AG04450 (cell line): ENCODE results near the gene TBC1D7. TPM values are rescaled to one million over a fixed set of nuclear protein-coding genes. Genes with fewer than 3 reads are reported as not detected.

Experiments used
- CTCF ChIA-PET: fragments of 300-600, 350-600 bp; formaldehyde crosslinking; extraction: SDS; loops from one replicate; lab custom pipeline; 2022; ENCODE audit warnings: antibody characterized with exemption, inconsistent platforms; lab: Charles Lee
- POLR2A ChIA-PET: fragments of 350-600 bp; formaldehyde crosslinking; extraction: SDS; loops from one replicate; lab custom pipeline; 2021; ENCODE audit warnings: antibody characterized with exemption, inconsistent platforms; lab: Yijun Ruan, JAX
- DNase-seq: peaks from one replicate; pipeline ENCODE4 v3.0.0-alpha.2; 2011; ENCODE audit warnings: low read depth, low spot score
- H3K27ac ChIP-seq: one replicate; pipeline ENCODE4 v1.5.1; 2012; ENCODE audit warnings: low read depth, low read length, control low read depth
- H3K27me3 ChIP-seq: one replicate; pipeline ENCODE4 v1.6.0; 2012; ENCODE audit warnings: low read length; ENCODE audit not compliant: control insufficient read depth, insufficient read depth
- H3K4me3 ChIP-seq: 2 replicates; pipeline ENCODE4 v1.5.1; 2011; ENCODE audit warnings: mild to moderate bottlenecking, low read depth, low read length, control low read depth
- H3K9me3 ChIP-seq: 2 replicates; pipeline ENCODE4 v1.5.1; 2012; ENCODE audit warnings: low read length; ENCODE audit not compliant: control insufficient read depth, insufficient read depth
- CTCF ChIP-seq: IDR thresholded peaks from 2 replicates; pipeline ENCODE4 v1.5.1; 2011; ENCODE audit warnings: low read depth, low read length, control low read depth, inconsistent platforms
- polyA plus RNA-seq: library from polyadenylated mRNA; depleted of rRNA; stranded (reverse); fragments of >200 nt; gene quantifications from 2 replicates; pipeline ENCODE4 v1.2.3, GENCODE V29; 2011

The TBC1D7 gene
- polyA plus RNA-seq, 1 experiment: 37.6 TPM

DNA sequence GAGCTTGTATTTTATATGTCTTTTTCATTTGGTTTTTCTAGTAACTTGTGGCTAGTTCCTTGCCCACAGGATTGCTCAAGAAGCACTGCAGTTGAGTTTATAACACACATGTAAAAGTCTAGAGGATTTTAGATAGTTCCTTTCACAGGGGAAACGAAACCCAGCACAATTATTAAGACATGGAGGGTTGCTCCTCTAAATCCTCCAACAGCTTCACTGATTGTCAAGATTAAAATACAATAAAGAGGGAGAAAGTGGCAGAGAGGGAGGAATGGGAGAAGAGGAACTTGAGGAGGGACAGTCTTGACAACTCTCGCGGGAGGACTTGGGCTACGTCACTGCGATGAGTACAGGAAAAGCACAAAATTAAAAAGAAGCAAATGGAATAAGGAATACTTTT is 9.7 kb upstream of the TBC1D7 start:
- Histone ChIP-seq H3K9me3 (no peaks in the 10 kb centered on the region), H3K27me3 (peaks cover 6% of the 10 kb centered on the region), H3K27ac (no peak overlapping the region), H3K4me3 (no peak overlapping the region)
- TF ChIP-seq CTCF: no peak
- POLR2A ChIA-PET: interaction anchor here (0.7 to 1.0 kb wide), 2 partner anchors 17 to 27 kb away, joined by 3 to 7 read pairs; no protein-coding TSS in a partner anchor
- CTCF ChIA-PET: interaction anchor here (0.9 to 3.8 kb wide), 12 partner anchors 9 to 457 kb away, joined by 3 to 47 read pairs (median 4); partner anchors contain the start of genes NOL7 and TBC1D7
- DNase-seq: no peak

DNA sequence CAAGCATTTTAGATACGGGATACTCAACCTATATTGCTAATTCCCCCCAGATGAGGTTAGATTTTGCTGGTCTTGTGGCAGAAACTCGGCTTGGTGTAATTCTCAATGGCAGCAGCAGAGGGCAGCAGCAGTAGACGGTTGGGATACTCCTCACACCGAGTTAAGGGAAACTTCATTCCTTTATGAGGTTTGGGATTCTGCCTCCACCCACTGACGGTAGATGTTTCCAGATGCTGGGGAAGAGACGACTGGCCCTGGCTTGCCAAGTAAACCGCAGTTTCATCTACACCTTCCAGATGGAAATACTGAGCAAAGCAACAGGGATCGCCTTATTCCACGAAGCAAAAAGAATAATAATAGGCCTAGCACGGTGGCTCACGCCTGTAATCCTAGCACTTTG is 8.2 kb upstream of the TBC1D7 start:
- Histone ChIP-seq H3K4me3 (no peak overlapping the region), H3K27ac (no peak overlapping the region), H3K9me3 (no peaks in the 10 kb centered on the region), H3K27me3 (peaks cover 3% of the 10 kb centered on the region)
- POLR2A ChIA-PET: no interaction called here
- CTCF ChIA-PET: interaction anchor here (0.8 to 3.8 kb wide), 6 partner anchors 8 to 279 kb away, joined by 3 to 47 read pairs (median 11); partner anchors contain the start of genes NOL7 and TBC1D7
- peak; percentile 91 for TF ChIP-seq CTCF
- DNase-seq: peak; percentile 87

DNA sequence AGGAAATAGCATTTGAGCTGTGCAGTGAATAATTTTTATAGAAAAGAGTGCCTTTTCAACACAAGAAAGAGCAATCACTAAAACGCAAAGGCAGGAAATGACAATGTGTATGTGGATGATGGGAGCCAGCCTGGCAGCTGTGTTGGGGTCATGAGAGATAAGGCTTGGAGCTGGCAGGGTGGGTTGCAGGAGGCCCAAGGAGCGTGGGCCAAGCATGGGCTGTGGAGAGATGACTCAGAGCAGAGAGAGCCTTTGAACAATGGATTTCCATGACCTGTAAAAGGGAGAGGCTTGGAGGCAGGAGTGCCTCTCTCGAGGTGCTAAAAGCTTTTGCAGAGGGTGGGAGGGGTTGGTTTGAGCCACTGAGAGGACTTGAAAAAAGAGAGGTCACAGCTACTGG is 6.6 kb upstream of the TBC1D7 start:
- no peak for DNase-seq
- Histone ChIP-seq H3K4me3 (no peak overlapping the region), H3K27me3 (peaks cover under 1% of the 10 kb centered on the region), H3K9me3 (no peaks in the 10 kb centered on the region), H3K27ac (no peak overlapping the region)
- CTCF ChIA-PET: interaction anchor here (0.5 to 3.4 kb wide), 13 partner anchors 20 to 732 kb away, joined by 3 to 23 read pairs (median 3); partner anchors contain the start of gene SIRT5
- no peak for TF ChIP-seq CTCF
- POLR2A ChIA-PET: no interaction called here

- ChIA-PET POLR2A (no interaction called here), CTCF (interaction anchor here (0.5 to 3.5 kb wide), 25 partner anchors 8 to 421 kb away, joined by 3 to 20 read pairs (median 4); partner anchors contain the start of gene NOL7)
- Histone ChIP-seq H3K27ac (no peak overlapping the region), H3K4me3 (no peak overlapping the region), H3K9me3 (no peaks in the 10 kb centered on the region; the same call in 1 of the 2 replicates), H3K27me3 (no peaks in the 10 kb centered on the region)
- DNase-seq: no peak
- no peak for TF ChIP-seq CTCF
These were observed 4.0 kb upstream of the TBC1D7 start for GRCh38 chr6:13332349-13332706.

DNA sequence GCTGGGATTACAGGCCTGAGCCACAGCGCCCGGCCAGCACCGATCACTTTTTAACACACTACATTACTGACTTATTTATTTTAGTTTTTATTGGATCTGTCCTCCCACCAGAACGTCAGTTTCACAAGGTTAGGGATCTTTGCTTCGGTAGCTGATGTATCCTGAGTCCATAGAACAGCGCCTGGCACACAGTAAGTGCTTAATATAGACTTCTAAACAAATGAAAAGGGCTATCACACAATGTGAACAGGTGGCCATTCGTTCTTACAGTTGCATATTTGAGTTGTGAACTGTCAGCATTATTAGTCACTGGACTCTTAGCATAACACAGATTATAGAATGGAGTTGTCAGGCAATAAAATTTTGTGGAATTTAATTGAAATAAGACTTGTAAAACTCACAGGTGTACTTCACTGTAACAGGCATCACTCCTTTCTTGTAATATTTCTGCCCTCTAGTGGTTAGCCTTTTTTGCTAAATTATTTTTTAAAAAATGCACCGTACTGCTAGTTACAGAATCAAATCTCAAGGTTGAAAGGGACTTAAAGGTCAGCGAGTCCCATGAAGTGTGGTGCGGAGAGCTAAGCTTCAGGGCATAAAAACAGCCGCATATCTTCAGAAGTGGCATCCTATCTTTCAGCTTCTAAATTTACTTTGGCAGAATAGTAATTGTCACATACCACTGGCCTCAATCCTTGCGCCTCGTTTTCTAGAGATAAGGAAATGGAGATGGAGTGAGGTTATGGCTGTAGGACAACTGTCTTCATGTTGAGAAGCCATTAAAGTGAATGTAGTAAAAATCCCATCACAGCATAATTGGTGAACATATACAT is 3.4 kb upstream of the TBC1D7 start:
- Histone ChIP-seq H3K27me3 (no peaks in the 10 kb centered on the region), H3K4me3 (no peak overlapping the region), H3K9me3 (no peaks in the 10 kb centered on the region; the same call in 1 of the 2 replicates), H3K27ac (no peak overlapping the region)
- CTCF ChIA-PET: interaction anchor here (0.5 to 3.5 kb wide), 29 partner anchors 8 to 420 kb away, joined by 3 to 20 read pairs (median 4); partner anchors contain the start of gene NOL7
- POLR2A ChIA-PET: no interaction called here
- no peak for DNase-seq
- TF ChIP-seq CTCF: peak; percentile 69
